ENCODE measurements around the gene GLUL.

Gene GLUL

DNA sequence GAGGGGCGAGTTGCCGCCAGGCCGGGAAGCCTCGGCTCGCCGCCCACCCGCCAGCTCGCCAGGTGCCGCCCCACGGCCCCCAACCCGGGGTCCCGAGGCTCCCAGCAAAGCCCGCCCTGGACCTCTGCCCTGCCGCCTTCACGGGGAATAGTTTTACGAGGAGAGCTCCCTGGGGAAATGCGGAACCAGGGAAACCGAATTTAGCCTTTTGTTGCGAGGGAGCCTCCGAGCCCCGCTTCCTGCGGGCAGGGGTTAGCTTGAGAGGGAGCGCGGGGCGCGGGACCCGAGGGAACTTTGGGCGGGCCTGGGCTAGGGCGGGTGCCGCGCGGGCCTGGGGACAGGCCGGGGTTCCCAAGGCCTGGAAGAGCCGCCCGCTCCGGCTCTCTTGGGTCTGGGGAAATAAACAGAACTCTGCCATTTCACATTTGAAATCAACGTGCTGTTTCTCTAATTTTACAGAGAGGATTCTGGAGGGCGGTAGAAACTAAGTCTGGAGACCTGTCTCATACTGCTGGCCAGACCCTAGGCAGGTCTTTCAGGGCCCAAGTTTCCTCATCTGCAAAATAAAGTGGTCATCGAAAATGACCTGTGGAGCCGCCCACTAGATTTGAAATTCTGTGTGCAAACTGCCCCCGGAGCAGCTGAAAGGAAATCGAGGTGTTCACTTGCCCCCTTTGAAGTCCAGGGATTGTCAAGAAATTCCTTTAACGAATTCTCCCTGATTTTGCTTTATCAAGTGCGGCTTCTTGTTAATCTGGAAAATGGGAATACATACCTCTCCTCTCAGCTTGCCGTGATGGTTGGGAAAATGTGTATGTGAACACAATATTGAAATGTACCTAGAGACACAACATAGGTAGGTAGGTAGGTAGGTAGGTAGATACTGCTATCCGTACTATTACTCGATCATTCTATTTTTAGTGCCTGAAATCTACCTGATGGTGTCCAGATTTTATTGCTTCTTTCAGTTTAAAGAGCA lies 749 bp upstream of the GLUL start (continued):
- TF ChIP-seq, protein P1, sequence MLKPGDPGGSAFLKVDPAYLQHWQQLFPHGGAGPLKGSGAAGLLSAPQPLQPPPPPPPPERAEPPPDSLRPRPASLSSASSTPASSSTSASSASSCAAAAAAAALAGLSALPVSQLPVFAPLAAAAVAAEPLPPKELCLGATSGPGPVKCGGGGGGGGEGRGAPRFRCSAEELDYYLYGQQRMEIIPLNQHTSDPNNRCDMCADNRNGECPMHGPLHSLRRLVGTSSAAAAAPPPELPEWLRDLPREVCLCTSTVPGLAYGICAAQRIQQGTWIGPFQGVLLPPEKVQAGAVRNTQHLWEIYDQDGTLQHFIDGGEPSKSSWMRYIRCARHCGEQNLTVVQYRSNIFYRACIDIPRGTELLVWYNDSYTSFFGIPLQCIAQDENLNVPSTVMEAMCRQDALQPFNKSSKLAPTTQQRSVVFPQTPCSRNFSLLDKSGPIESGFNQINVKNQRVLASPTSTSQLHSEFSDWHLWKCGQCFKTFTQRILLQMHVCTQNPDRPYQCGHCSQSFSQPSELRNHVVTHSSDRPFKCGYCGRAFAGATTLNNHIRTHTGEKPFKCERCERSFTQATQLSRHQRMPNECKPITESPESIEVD (tag by site-specific recombination; IDR thresholded peaks at IDR 0.05): peak; percentile 37; the same call in 1 of the 2 replicates
- TF ChIP-seq ZXDB (tag by site-specific recombination; IDR thresholded peaks at IDR 0.05) (peak; percentile 56), ZNF221 (tag by site-specific recombination; IDR thresholded peaks at IDR 0.05; ENCODE audit: borderline replicate concordance) (0 out of 2 replicates have a peak, but pooled peaks have one; percentile 60), ZNF416 (tag by site-specific recombination; IDR thresholded peaks at IDR 0.05) (no peak), ZBTB20 (tag by site-specific recombination; IDR thresholded peaks at IDR 0.05) (peak; percentile 84), ZNF777 (tag by site-specific recombination; IDR thresholded peaks at IDR 0.05; ENCODE audit: borderline replicate concordance) (no peak), ZNF664 (tag by site-specific recombination; IDR thresholded peaks at IDR 0.05) (no peak), ZNF792 (tag by site-specific recombination; IDR thresholded peaks at IDR 0.05) (no peak), KLF16 (tag by site-specific recombination; IDR thresholded peaks at IDR 0.05) (no peak; the same call in 1 of the 2 replicates), SCRT2 (tag by site-specific recombination; IDR thresholded peaks at IDR 0.05) (peak; percentile 55), IKZF3 (tag by site-specific recombination; IDR thresholded peaks at IDR 0.05) (peak; percentile 78), ZNF510 (tag by site-specific recombination; IDR thresholded peaks at IDR 0.05; ENCODE audit: insufficient replicate concordance) (no peak), ZNF433 (tag by site-specific recombination; IDR thresholded peaks at IDR 0.05; ENCODE audit: low read depth) (no peak), YY2 (tag by site-specific recombination; IDR thresholded peaks at IDR 0.05) (no peak), KLF8 (tag by site-specific recombination; IDR thresholded peaks at IDR 0.05) (peak; percentile 72; the same call in 1 of the 2 replicates), KLF1 (tag by site-specific recombination; IDR thresholded peaks at IDR 0.05) (peak; percentile 44), ZNF169 (tag by site-specific recombination; IDR thresholded peaks at IDR 0.05) (no peak), ZBTB48 (tag by site-specific recombination; IDR thresholded peaks at IDR 0.05) (peak; percentile 89), ZBTB8A (tag by site-specific recombination; IDR thresholded peaks at IDR 0.05) (peak; percentile 93), ZIC2 (tag by site-specific recombination; IDR thresholded peaks at IDR 0.05) (peak; percentile 93), ZNF239 (tag by site-specific recombination; IDR thresholded peaks at IDR 0.05) (no peak), ZNF175 (tag by site-specific recombination; IDR thresholded peaks at IDR 0.05) (no peak), ZNF10 (tag by site-specific recombination; IDR thresholded peaks at IDR 0.05) (no peak)
- TF ChIP-seq, protein P2, sequence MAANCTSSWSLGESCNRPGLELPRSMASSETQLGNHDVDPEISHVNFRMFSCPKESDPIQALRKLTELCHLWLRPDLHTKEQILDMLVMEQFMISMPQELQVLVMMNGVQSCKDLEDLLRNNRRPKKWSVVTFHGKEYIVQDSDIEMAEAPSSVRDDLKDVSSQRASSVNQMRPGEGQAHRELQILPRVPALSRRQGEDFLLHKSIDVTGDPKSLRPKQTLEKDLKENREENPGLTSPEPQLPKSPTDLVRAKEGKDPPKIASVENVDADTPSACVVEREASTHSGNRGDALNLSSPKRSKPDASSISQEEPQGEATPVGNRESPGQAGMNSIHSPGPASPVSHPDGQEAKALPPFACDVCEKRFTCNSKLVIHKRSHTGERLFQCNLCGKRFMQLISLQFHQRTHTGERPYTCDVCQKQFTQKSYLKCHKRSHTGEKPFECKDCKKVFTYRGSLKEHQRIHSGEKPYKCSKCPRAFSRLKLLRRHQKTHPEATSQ (tag by site-specific recombination; IDR thresholded peaks at IDR 0.05): no peak
- TF ChIP-seq, protein P3, sequence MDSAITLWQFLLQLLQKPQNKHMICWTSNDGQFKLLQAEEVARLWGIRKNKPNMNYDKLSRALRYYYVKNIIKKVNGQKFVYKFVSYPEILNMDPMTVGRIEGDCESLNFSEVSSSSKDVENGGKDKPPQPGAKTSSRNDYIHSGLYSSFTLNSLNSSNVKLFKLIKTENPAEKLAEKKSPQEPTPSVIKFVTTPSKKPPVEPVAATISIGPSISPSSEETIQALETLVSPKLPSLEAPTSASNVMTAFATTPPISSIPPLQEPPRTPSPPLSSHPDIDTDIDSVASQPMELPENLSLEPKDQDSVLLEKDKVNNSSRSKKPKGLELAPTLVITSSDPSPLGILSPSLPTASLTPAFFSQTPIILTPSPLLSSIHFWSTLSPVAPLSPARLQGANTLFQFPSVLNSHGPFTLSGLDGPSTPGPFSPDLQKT (IDR thresholded peaks at IDR 0.05; ENCODE audit: borderline replicate concordance, low read depth, low read length): no peak
- TF ChIP-seq, protein P4, sequence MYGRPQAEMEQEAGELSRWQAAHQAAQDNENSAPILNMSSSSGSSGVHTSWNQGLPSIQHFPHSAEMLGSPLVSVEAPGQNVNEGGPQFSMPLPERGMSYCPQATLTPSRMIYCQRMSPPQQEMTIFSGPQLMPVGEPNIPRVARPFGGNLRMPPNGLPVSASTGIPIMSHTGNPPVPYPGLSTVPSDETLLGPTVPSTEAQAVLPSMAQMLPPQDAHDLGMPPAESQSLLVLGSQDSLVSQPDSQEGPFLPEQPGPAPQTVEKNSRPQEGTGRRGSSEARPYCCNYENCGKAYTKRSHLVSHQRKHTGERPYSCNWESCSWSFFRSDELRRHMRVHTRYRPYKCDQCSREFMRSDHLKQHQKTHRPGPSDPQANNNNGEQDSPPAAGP (tag by site-specific recombination; IDR thresholded peaks at IDR 0.05): peak; percentile 35; the same call in 1 of the 2 replicates
- TF ChIP-seq, protein P5, sequence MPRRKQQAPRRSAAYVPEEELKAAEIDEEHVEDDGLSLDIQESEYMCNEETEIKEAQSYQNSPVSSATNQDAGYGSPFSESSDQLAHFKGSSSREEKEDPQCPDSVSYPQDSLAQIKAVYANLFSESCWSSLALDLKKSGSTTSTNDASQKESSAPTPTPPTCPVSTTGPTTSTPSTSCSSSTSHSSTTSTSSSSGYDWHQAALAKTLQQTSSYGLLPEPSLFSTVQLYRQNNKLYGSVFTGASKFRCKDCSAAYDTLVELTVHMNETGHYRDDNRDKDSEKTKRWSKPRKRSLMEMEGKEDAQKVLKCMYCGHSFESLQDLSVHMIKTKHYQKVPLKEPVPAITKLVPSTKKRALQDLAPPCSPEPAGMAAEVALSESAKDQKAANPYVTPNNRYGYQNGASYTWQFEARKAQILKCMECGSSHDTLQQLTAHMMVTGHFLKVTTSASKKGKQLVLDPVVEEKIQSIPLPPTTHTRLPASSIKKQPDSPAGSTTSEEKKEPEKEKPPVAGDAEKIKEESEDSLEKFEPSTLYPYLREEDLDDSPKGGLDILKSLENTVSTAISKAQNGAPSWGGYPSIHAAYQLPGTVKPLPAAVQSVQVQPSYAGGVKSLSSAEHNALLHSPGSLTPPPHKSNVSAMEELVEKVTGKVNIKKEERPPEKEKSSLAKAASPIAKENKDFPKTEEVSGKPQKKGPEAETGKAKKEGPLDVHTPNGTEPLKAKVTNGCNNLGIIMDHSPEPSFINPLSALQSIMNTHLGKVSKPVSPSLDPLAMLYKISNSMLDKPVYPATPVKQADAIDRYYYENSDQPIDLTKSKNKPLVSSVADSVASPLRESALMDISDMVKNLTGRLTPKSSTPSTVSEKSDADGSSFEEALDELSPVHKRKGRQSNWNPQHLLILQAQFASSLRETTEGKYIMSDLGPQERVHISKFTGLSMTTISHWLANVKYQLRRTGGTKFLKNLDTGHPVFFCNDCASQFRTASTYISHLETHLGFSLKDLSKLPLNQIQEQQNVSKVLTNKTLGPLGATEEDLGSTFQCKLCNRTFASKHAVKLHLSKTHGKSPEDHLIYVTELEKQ (tag by site-specific recombination; IDR thresholded peaks at IDR 0.05; ENCODE audit: borderline replicate concordance): no peak
- TF ChIP-seq, protein P6, sequence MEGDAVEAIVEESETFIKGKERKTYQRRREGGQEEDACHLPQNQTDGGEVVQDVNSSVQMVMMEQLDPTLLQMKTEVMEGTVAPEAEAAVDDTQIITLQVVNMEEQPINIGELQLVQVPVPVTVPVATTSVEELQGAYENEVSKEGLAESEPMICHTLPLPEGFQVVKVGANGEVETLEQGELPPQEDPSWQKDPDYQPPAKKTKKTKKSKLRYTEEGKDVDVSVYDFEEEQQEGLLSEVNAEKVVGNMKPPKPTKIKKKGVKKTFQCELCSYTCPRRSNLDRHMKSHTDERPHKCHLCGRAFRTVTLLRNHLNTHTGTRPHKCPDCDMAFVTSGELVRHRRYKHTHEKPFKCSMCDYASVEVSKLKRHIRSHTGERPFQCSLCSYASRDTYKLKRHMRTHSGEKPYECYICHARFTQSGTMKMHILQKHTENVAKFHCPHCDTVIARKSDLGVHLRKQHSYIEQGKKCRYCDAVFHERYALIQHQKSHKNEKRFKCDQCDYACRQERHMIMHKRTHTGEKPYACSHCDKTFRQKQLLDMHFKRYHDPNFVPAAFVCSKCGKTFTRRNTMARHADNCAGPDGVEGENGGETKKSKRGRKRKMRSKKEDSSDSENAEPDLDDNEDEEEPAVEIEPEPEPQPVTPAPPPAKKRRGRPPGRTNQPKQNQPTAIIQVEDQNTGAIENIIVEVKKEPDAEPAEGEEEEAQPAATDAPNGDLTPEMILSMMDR (tag by site-specific recombination; IDR thresholded peaks at IDR 0.05): no peak; the same call in 1 of the 2 replicates

Data from HEK293 (cell line).